Measurements from ENCODE around the gene PHOSPHO2. TPM values are rescaled to one million over a fixed set of nuclear protein-coding genes. Genes with fewer than 3 reads are reported as not detected.

The PHOSPHO2 gene
- total RNA-seq, 1 donor from 2014 or later: 16.8 TPM

- Mint-ChIP-seq H3K9me3 (no peaks in the 10 kb centered on the region), H3K4me3 (no peak overlapping the region)
- no peak overlapping the region for H2AFZ ChIP-seq (replicated peaks)
Measured at GRCh38 chr2:169672406-169672805, 21.9 kb upstream of the PHOSPHO2 start.

GRCh38 chr2:169673106-169673505 is 21.2 kb upstream of the PHOSPHO2 start:
- no peak for DNase-seq (ENCODE audit: low spot score)

More at GRCh38 chr2:169672406-169672805, 21.9 kb upstream of the PHOSPHO2 start:
- Histone ChIP-seq H3K4me1 (peaks cover 9% of the 10 kb centered on the region), H3K4me3 (no peak overlapping the region), H3K4me2 (no peak overlapping the region), H3K79me2 (ENCODE audit: low read depth) (no peaks in the 10 kb centered on the region), H3K9ac (no peak overlapping the region), H3K27ac (no peak overlapping the region), H4K20me1 (ENCODE audit: low read depth) (no peaks in the 10 kb centered on the region), H3K36me3 (no peaks in the 10 kb centered on the region), H3K27me3 (no peaks in the 10 kb centered on the region), H3F3A (ENCODE audit: low read depth) (peaks cover 7% of the 10 kb centered on the region), H3K9me3 (ENCODE audit: low read depth) (no peaks in the 10 kb centered on the region)
- Mint-ChIP-seq H3K36me3 (peaks cover 7% of the 10 kb centered on the region), H3K4me1 (peaks cover 8% of the 10 kb centered on the region), H3K27ac (no peak overlapping the region), H3K27me3 (ENCODE audit: insufficient read depth, low read depth) (no peaks in the 10 kb centered on the region)
- no peak for DNase-seq (ENCODE audit: low spot score)
- TF ChIP-seq CTCF (IDR thresholded peaks at IDR 0.05) (no peak), EZH2 (IDR thresholded peaks at IDR 0.05) (no peak), EZH2phosphoT487 (IDR thresholded peaks at IDR 0.05) (no peak)

GRCh38 chr2:169673921-169674320 is 20.3 kb upstream of the PHOSPHO2 start:
- Histone ChIP-seq H3K9ac (no peak overlapping the region), H3K9me3 (ENCODE audit: low read depth) (no peaks in the 10 kb centered on the region), H3F3A (ENCODE audit: low read depth) (peaks cover 8% of the 10 kb centered on the region), H3K4me3 (no peak overlapping the region), H3K36me3 (no peaks in the 10 kb centered on the region), H3K79me2 (ENCODE audit: low read depth) (no peaks in the 10 kb centered on the region), H4K20me1 (ENCODE audit: low read depth) (no peaks in the 10 kb centered on the region), H3K4me2 (no peak overlapping the region), H3K27me3 (no peaks in the 10 kb centered on the region), H2AFZ (replicated peaks) (no peak overlapping the region), H3K4me1 (peaks cover 9% of the 10 kb centered on the region), H3K27ac (no peak overlapping the region)
- TF ChIP-seq EZH2phosphoT487 (IDR thresholded peaks at IDR 0.05) (no peak), CTCF (IDR thresholded peaks at IDR 0.05) (no peak), EZH2 (IDR thresholded peaks at IDR 0.05) (no peak)
- peaks cover 7% of the 10 kb centered on the region for H3K36me3 Mint-ChIP-seq
- H3K4me1 Mint-ChIP-seq: peaks cover 9% of the 10 kb centered on the region
- no peak overlapping the region for H3K4me3 Mint-ChIP-seq
- no peaks in the 10 kb centered on the region for H3K9me3 Mint-ChIP-seq
- H3K27ac Mint-ChIP-seq: no peak overlapping the region
- no peaks in the 10 kb centered on the region for H3K27me3 Mint-ChIP-seq (ENCODE audit: insufficient read depth, low read depth)
- no peak for DNase-seq (ENCODE audit: low spot score)

More at GRCh38 chr2:169673106-169673505, 21.2 kb upstream of the PHOSPHO2 start:
- TF ChIP-seq EZH2phosphoT487 (IDR thresholded peaks at IDR 0.05): no peak
- no peak for TF ChIP-seq EZH2 (IDR thresholded peaks at IDR 0.05)
- no peak for TF ChIP-seq CTCF (IDR thresholded peaks at IDR 0.05)
- H2AFZ ChIP-seq (replicated peaks): no peak overlapping the region
- no peaks in the 10 kb centered on the region for H3K36me3 ChIP-seq
- H3K27me3 Mint-ChIP-seq (ENCODE audit: insufficient read depth, low read depth): no peaks in the 10 kb centered on the region
- H3K9ac ChIP-seq: no peak overlapping the region
- H3K4me1 Mint-ChIP-seq: peaks cover 9% of the 10 kb centered on the region
- no peak overlapping the region for H3K27ac ChIP-seq
- H3K79me2 ChIP-seq (ENCODE audit: low read depth): no peaks in the 10 kb centered on the region
- no peaks in the 10 kb centered on the region for H4K20me1 ChIP-seq (ENCODE audit: low read depth)
- H3K4me3 ChIP-seq: no peak overlapping the region
- no peaks in the 10 kb centered on the region for H3K9me3 Mint-ChIP-seq
- H3F3A ChIP-seq (ENCODE audit: low read depth): peaks cover 8% of the 10 kb centered on the region
- no peaks in the 10 kb centered on the region for H3K9me3 ChIP-seq (ENCODE audit: low read depth)
- no peak overlapping the region for H3K27ac Mint-ChIP-seq
- H3K4me3 Mint-ChIP-seq: no peak overlapping the region
- no peak overlapping the region for H3K4me2 ChIP-seq
- H3K36me3 Mint-ChIP-seq: peaks cover 7% of the 10 kb centered on the region
- no peaks in the 10 kb centered on the region for H3K27me3 ChIP-seq
- peaks cover 9% of the 10 kb centered on the region for H3K4me1 ChIP-seq

All from neural progenitor cell (in vitro differentiated cells).